ENCODE measurements around the gene CENPL.
"Not testable (repeated sequence)": the region's sequence is repeated elsewhere in the genome, so short reads cannot be mapped to it uniquely, and the experiment has no call there.

Gene CENPL

DNA sequence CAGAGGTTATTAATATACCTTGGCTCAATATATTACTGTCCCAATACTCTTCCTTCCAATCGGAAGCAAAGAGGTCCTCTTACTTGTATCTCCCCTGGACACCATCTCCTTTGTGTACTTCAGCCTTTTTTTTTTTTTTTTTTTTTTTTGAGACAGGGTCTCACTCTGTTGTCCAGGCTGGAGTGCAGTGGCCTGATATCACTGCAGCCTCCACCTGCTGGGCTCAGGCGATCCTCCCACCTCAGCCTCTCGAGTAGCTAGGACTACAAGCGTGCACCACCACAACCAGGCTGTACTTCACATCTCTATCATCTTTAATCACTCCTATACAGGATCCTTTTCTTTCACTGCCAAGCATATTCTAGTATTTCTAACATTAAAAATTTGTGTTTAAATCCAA lies 3.0 kb downstream of the CENPL start:
- Histone ChIP-seq H3K4me3 (replicated peaks; ENCODE audit: insufficient read depth, low read length) (no peak overlapping the region), H3K27ac (replicated peaks) (no peak overlapping the region), H3K27me3 (ENCODE audit: insufficient read depth, poor library complexity, severe bottlenecking) (no peaks in the 10 kb centered on the region)
- DNase-seq (ENCODE audit: low read depth in 1 of 2, low spot score in 1 of 2) = no peak
- TF ChIP-seq, protein P1, sequence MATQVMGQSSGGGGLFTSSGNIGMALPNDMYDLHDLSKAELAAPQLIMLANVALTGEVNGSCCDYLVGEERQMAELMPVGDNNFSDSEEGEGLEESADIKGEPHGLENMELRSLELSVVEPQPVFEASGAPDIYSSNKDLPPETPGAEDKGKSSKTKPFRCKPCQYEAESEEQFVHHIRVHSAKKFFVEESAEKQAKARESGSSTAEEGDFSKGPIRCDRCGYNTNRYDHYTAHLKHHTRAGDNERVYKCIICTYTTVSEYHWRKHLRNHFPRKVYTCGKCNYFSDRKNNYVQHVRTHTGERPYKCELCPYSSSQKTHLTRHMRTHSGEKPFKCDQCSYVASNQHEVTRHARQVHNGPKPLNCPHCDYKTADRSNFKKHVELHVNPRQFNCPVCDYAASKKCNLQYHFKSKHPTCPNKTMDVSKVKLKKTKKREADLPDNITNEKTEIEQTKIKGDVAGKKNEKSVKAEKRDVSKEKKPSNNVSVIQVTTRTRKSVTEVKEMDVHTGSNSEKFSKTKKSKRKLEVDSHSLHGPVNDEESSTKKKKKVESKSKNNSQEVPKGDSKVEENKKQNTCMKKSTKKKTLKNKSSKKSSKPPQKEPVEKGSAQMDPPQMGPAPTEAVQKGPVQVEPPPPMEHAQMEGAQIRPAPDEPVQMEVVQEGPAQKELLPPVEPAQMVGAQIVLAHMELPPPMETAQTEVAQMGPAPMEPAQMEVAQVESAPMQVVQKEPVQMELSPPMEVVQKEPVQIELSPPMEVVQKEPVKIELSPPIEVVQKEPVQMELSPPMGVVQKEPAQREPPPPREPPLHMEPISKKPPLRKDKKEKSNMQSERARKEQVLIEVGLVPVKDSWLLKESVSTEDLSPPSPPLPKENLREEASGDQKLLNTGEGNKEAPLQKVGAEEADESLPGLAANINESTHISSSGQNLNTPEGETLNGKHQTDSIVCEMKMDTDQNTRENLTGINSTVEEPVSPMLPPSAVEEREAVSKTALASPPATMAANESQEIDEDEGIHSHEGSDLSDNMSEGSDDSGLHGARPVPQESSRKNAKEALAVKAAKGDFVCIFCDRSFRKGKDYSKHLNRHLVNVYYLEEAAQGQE (IDR thresholded peaks at IDR 0.05; ENCODE audit: insufficient replicate concordance, low read depth) = no peak
- TF ChIP-seq SPI1 (IDR thresholded peaks at IDR 0.05; ENCODE audit: borderline replicate concordance, low read depth) (no peak), POLR2AphosphoS5 (IDR thresholded peaks at IDR 0.05; ENCODE audit: low read depth) (no peak), GABPA (IDR thresholded peaks at IDR 0.05; ENCODE audit: low read depth) (no peak)
- TF ChIP-seq, protein P2, sequence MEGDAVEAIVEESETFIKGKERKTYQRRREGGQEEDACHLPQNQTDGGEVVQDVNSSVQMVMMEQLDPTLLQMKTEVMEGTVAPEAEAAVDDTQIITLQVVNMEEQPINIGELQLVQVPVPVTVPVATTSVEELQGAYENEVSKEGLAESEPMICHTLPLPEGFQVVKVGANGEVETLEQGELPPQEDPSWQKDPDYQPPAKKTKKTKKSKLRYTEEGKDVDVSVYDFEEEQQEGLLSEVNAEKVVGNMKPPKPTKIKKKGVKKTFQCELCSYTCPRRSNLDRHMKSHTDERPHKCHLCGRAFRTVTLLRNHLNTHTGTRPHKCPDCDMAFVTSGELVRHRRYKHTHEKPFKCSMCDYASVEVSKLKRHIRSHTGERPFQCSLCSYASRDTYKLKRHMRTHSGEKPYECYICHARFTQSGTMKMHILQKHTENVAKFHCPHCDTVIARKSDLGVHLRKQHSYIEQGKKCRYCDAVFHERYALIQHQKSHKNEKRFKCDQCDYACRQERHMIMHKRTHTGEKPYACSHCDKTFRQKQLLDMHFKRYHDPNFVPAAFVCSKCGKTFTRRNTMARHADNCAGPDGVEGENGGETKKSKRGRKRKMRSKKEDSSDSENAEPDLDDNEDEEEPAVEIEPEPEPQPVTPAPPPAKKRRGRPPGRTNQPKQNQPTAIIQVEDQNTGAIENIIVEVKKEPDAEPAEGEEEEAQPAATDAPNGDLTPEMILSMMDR (IDR thresholded peaks at IDR 0.05; ENCODE audit: insufficient read depth, low read length) = no peak

DNA sequence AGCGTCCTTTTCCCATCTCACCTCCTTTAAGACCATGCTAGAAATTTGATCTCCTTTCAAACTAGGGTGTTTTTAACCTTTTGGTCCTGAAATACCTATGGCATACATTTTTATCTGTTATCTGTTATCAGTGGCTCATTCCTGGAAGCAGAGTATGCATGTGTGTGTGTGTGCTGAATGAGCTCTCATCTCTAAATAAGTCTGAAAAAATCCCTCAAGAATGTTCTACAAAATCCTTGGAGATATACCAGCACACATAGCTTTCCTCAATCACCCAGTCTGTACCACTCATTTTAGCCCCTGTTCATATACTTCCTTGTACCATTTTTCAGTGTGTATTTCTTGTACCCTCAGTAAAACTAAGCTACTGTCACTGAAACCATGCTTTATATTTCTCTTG lies 6.2 kb downstream of the CENPL start:
- no peak for TF ChIP-seq POLR2AphosphoS5 (IDR thresholded peaks at IDR 0.05; ENCODE audit: low read depth)
- TF ChIP-seq, protein P1 (IDR thresholded peaks at IDR 0.05; ENCODE audit: insufficient replicate concordance, low read depth) = no peak
- Histone ChIP-seq H3K27me3 (ENCODE audit: insufficient read depth, poor library complexity, severe bottlenecking) (no peaks in the 10 kb centered on the region), H3K4me3 (replicated peaks; ENCODE audit: insufficient read depth, low read length) (no peak overlapping the region), H3K27ac (replicated peaks) (no peak overlapping the region)
- no peak for DNase-seq (ENCODE audit: low read depth in 1 of 2, low spot score in 1 of 2)

DNA sequence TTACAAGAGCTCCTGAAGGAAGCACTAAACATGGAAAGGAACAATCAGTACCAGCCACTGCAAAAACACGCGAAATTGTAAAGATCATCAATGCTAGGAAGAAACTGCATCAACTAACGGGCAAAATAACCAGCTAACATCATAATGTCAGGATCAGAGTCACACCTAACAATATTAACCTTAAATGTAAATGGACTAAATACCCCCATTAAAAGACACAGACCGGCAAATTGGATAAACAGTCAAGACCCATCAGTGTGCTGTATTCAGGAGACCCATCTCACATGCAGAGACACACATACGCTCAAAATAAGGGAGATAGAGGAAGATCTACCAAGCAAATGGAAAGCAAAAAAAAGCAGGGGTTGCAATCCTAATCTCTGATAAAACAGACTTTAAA lies 11.0 kb downstream of the CENPL start:
- H3K27me3 ChIP-seq (ENCODE audit: insufficient read depth, poor library complexity, severe bottlenecking); DNase-seq (ENCODE audit: low read depth in 1 of 2, low spot score in 1 of 2); H3K27ac ChIP-seq (replicated peaks); H3K4me3 ChIP-seq (replicated peaks; ENCODE audit: insufficient read depth, low read length): not testable (repeated sequence)

DNA sequence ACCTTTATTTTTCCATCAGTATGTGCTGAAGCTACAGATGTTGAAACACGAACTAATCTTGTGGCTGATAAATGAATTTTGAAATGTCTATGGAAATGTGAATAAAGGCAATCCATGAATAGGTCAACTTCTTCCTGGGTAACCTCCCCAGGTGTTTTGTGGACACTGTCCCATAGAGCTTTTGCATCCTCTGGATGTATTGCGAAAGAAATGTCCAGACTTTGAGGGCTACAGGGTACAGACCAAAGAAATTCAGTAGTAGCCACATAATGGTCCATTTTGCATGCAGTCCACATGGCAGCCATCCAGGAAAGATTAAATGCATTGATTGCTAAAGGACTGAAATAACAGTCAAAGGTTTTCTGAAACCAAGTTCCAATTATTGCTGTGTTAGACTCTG lies 21.7 kb downstream of the CENPL start:
- H3K27me3 ChIP-seq (ENCODE audit: insufficient read depth, poor library complexity, severe bottlenecking) = no peaks in the 10 kb centered on the region
- no peak for DNase-seq (ENCODE audit: low read depth in 1 of 2, low spot score in 1 of 2)
- TF ChIP-seq, protein P1 (IDR thresholded peaks at IDR 0.05; ENCODE audit: insufficient replicate concordance, low read depth) = no peak
- TF ChIP-seq SPI1 (IDR thresholded peaks at IDR 0.05; ENCODE audit: borderline replicate concordance, low read depth) = no peak
- no peak for TF ChIP-seq POLR2AphosphoS5 (IDR thresholded peaks at IDR 0.05; ENCODE audit: low read depth)
- no peak overlapping the region for H3K27ac ChIP-seq (replicated peaks)
- H3K4me3 ChIP-seq (replicated peaks; ENCODE audit: insufficient read depth, low read length) = no peak overlapping the region

DNA sequence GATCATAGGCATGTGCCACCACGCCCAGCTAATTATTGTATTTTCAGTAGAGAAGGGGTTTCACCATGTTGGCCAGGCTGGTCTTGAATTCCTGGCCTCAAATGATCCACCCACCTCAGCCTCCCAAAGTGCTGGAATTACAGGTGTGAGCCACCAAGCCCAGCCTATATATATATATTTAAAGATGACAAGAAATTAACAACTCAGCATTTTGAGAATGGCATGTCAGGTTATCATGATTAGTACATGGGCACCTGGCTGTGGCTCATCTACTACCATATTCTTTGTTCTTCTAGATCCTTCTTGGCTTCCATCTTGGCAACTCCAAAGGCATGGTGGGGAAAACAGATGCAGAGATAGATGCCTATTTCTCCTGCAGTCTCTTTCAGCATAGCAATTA lies 24.7 kb downstream of the CENPL start:
- not testable (repeated sequence) for DNase-seq (ENCODE audit: low read depth in 1 of 2, low spot score in 1 of 2); H3K4me3 ChIP-seq (replicated peaks; ENCODE audit: insufficient read depth, low read length); H3K27ac ChIP-seq (replicated peaks); H3K27me3 ChIP-seq (ENCODE audit: insufficient read depth, poor library complexity, severe bottlenecking)
